Measurements from ENCODE around the gene C11orf98.
"Not testable (repeated sequence)": the region's sequence is repeated elsewhere in the genome, so short reads cannot be mapped to it uniquely, and the experiment has no call there.

The C11orf98 gene

GRCh38 chr11:62654297-62654696 is 10.7 kb downstream of the C11orf98 start:
- DNase-seq (ENCODE audit: low read depth in 2 of 2, low spot score in 1 of 2), result no peak

- DNase-seq (ENCODE audit: low read depth in 2 of 2, low spot score in 1 of 2), result no peak
Observed at GRCh38 chr11:62652161-62653006, 12.6 kb downstream of the C11orf98 start.

GRCh38 chr11:62650283-62650682 is 14.7 kb downstream of the C11orf98 start:
- DNase-seq (ENCODE audit: low read depth in 2 of 2, low spot score in 1 of 2), result not testable (repeated sequence)

- no peak for DNase-seq (ENCODE audit: low read depth in 2 of 2, low spot score in 1 of 2)
Observed at GRCh38 chr11:62649486-62649885, 15.5 kb downstream of the C11orf98 start.

GRCh38 chr11:62648967-62649364 is 16.0 kb downstream of the C11orf98 start:
- no peak for DNase-seq (ENCODE audit: low read depth in 2 of 2, low spot score in 1 of 2)

GRCh38 chr11:62648185-62648966 is 16.6 kb downstream of the C11orf98 start:
- no peak for DNase-seq (ENCODE audit: low read depth in 2 of 2, low spot score in 1 of 2)

- DNase-seq (ENCODE audit: low read depth in 2 of 2, low spot score in 1 of 2), result no peak
Observed at GRCh38 chr11:62647609-62648005, 17.4 kb downstream of the C11orf98 start.

GRCh38 chr11:62646825-62647608 is 18.0 kb downstream of the C11orf98 start:
- DNase-seq (ENCODE audit: low read depth in 2 of 2, low spot score in 1 of 2), result no peak

- peak; percentile 98 to 99 for DNase-seq (ENCODE audit: low read depth in 2 of 2, low spot score in 1 of 2)
Observed at GRCh38 chr11:62645946-62646824, 18.8 kb downstream of the C11orf98 start, which contains the start of gene GANAB. TSS of gene GANAB (minus strand) at chr11:62646613. CDS start at chr11:62646599, 14 bp downstream.

- no peak for DNase-seq (ENCODE audit: low read depth in 2 of 2, low spot score in 1 of 2)
Observed at GRCh38 chr11:62645671-62645945, 19.4 kb downstream of the C11orf98 start.

- DNase-seq (ENCODE audit: low read depth in 2 of 2, low spot score in 1 of 2), result no peak
Observed at GRCh38 chr11:62644220-62644619, 20.8 kb downstream of the C11orf98 start.

GRCh38 chr11:62632492-62632891 is 32.5 kb downstream of the C11orf98 start:
- DNase-seq (ENCODE audit: low read depth in 2 of 2, low spot score in 1 of 2), result no peak

- DNase-seq (ENCODE audit: low read depth in 2 of 2, low spot score in 1 of 2), result no peak
Observed at GRCh38 chr11:62627713-62628112, 37.3 kb downstream of the C11orf98 start.

- no peak for DNase-seq (ENCODE audit: low read depth in 2 of 2, low spot score in 1 of 2)
Observed at GRCh38 chr11:62622476-62623089, 42.4 kb downstream of the C11orf98 start.

- DNase-seq (ENCODE audit: low read depth in 2 of 2, low spot score in 1 of 2), result peak; percentile 94 to 98
Observed at GRCh38 chr11:62621567-62622470, 43.2 kb downstream of the C11orf98 start, which contains the start of gene B3GAT3. TSS of gene B3GAT3 (minus strand) at chr11:62621986. CDS start at chr11:62621947, 39 bp downstream.

GRCh38 chr11:62621027-62621566 is 43.9 kb downstream of the C11orf98 start:
- no peak for DNase-seq (ENCODE audit: low read depth in 2 of 2, low spot score in 1 of 2)

GRCh38 chr11:62616957-62617356 is 48.1 kb downstream of the C11orf98 start:
- DNase-seq (ENCODE audit: low read depth in 2 of 2, low spot score in 1 of 2), result not testable (repeated sequence)

GRCh38 chr11:62615521-62615920 is 49.5 kb downstream of the C11orf98 start:
- no peak for DNase-seq (ENCODE audit: low read depth in 2 of 2, low spot score in 1 of 2)

- DNase-seq (ENCODE audit: low read depth in 2 of 2, low spot score in 1 of 2), result peak in 1 of 2 donors; percentile 23
Observed at GRCh38 chr11:62614275-62614674, 50.7 kb downstream of the C11orf98 start.
